Uterus (tissue), 4 donors: ENCODE results near the gene WDR86. TPM values are rescaled to one million over a fixed set of nuclear protein-coding genes. Genes with fewer than 3 reads are reported as not detected.

Source experiments
- DNase-seq, 2 donors: peaks; one replicate each; pipeline ENCODE4 v3.0.0-alpha.2; 2019 to 2020
- H3K27ac ChIP-seq, 2 donors: fragments of 200-600 bp; sonication (generic); 1 replicate in 1 of 2; 2 replicates in 1 of 2; pipeline ENCODE4 v1.5.1; 2016 to 2018
- H3K27me3 ChIP-seq, 2 donors: fragments of 200-600 bp; sonication (generic); one replicate each; pipeline ENCODE4 v1.5.1; 2018 to 2019; ENCODE audit warnings: control low read depth in 1 of 2
- H3K36me3 ChIP-seq, 2 donors: fragments of 200-600 bp; sonication (generic); one replicate each; pipeline ENCODE4 v1.5.1; 2019; ENCODE audit warnings: control low read depth in 1 of 2
- H3K4me1 ChIP-seq, 2 donors: fragments of 200-600 bp; sonication (generic); one replicate each; pipeline ENCODE4 v1.5.1; 2018 to 2019; ENCODE audit warnings: control low read depth in 1 of 2
- H3K4me3 ChIP-seq, 2 donors: fragments of 200-600 bp; sonication (generic); 1 replicate in 1 of 2; 2 replicates in 1 of 2; pipeline ENCODE4 v1.5.1; 2018 to 2019; ENCODE audit warnings: mild to moderate bottlenecking in 1 of 2
- H3K9me3 ChIP-seq, 2 donors: fragments of 200-600 bp; sonication (generic); one replicate each; pipeline ENCODE4 v1.5.1; 2019; ENCODE audit warnings: control low read depth in 1 of 2
- POLR2A ChIP-seq, 2 donors: fragments of 450-650 bp; IDR thresholded peaks; one replicate each; pipeline ENCODE4 v1.6.1; 2016; ENCODE audit warnings: antibody characterized with exemption in 2 of 2, mild to moderate bottlenecking in 1 of 2, moderate library complexity in 1 of 2
- intact Hi-C: fragments of 100-400 bp; cut with DNase I; formaldehyde crosslinking; loops from one replicate; pipeline ENCODE4 v1.15.1; 2023; ENCODE audit warnings: low total_unique reads
- total RNA-seq, 4 donors: library from RNA; depleted of rRNA in 3 of 4; stranded (reverse); fragments of >200 nt in 3 of 4; gene quantifications; one replicate each; pipeline versions ENCODE4 v1.1.0 to v1.2.4, GENCODE V29; 2014 to 2023
- TF ChIP-seq, protein P1 (sequence below), 4 experiments: fragments of 200-600 bp in 2 of 4; fragments of 450-650 bp in 2 of 4; sonication (generic) in 2 of 4; IDR thresholded peaks; one replicate each; pipeline ENCODE4 v1.5.1; 2016 to 2019; ENCODE audit warnings: antibody characterized with exemption in 4 of 4, mild to moderate bottlenecking in 2 of 4, moderate library complexity in 1 of 4
- donor health status: DM: yes; HTN: yes; CAD: no.

Gene WDR86
- total RNA-seq, 4 donors from 2014 or later = 3.2 to 100 (median 53.4) TPM

DNA sequence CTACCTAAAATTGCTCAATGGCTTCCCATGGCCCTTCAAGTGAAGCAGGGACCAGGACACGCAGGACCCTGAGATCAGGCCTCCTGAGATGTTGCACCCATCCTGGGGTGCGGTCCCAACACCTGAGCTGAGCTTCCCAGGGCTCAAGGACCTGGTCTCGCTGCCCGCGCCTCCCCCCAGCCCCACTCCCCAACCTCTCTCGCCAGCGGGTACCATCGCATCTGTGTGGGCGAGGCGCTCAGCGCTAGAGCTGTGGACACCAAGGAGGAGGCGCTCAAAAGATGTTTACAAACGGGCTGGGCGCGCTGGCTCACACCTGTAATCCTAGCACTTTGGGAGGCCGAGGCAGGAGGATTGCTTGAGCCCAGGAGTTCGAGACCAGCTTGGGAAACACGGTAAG lies 37.5 kb upstream of the WDR86 start:
- intact Hi-C loops = loop anchor here (5.0 kb wide), 1 partner anchor 80 kb away; no protein-coding TSS in a partner anchor
- no peaks in the 10 kb centered on the region for H3K36me3 ChIP-seq
- TF ChIP-seq, protein P1, sequence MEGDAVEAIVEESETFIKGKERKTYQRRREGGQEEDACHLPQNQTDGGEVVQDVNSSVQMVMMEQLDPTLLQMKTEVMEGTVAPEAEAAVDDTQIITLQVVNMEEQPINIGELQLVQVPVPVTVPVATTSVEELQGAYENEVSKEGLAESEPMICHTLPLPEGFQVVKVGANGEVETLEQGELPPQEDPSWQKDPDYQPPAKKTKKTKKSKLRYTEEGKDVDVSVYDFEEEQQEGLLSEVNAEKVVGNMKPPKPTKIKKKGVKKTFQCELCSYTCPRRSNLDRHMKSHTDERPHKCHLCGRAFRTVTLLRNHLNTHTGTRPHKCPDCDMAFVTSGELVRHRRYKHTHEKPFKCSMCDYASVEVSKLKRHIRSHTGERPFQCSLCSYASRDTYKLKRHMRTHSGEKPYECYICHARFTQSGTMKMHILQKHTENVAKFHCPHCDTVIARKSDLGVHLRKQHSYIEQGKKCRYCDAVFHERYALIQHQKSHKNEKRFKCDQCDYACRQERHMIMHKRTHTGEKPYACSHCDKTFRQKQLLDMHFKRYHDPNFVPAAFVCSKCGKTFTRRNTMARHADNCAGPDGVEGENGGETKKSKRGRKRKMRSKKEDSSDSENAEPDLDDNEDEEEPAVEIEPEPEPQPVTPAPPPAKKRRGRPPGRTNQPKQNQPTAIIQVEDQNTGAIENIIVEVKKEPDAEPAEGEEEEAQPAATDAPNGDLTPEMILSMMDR (IDR thresholded peaks at IDR 0.05) = no peak
- no peak for TF ChIP-seq POLR2A (IDR thresholded peaks at IDR 0.05)
- peak; percentile 18 to 19 for DNase-seq
- no peak overlapping the region for H3K4me3 ChIP-seq
- no peaks in the 10 kb centered on the region for H3K27me3 ChIP-seq
- no peaks in the 10 kb centered on the region for H3K4me1 ChIP-seq
- H3K9me3 ChIP-seq = no peaks in the 10 kb centered on the region
- no peak overlapping the region for H3K27ac ChIP-seq

DNA sequence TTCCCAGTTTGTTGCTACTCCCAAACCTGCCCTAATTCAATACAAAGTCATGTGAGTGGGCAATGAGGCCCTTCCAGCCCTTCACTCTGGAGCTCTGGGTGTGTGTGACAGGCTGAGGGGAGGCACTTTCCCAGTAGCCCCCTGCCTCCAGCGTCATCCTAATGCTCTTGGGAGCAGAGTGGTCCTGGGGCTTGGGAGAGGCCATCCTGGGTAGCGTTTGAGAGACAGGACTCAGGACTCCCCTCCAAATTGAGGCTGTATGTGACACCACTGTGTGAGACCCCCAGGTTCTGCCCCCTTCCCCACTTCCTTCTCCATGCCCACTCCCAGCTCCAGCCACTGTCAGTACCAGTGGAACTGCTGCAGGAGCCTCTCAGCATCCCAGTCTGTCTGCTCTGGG lies 36.6 kb upstream of the WDR86 start:
- DNase-seq = peak in 1 of 2 donors; percentile 11
- TF ChIP-seq POLR2A (IDR thresholded peaks at IDR 0.05) = no peak
- TF ChIP-seq, protein P1 (IDR thresholded peaks at IDR 0.05) = no peak
- intact Hi-C loops = loop anchor here (5.0 kb wide), 1 partner anchor 79 kb away; no protein-coding TSS in a partner anchor
- peaks cover 0 to 5% of the 10 kb centered on the region in 2 donors for H3K4me1 ChIP-seq
- no peaks in the 10 kb centered on the region for H3K27me3 ChIP-seq
- H3K36me3 ChIP-seq = no peaks in the 10 kb centered on the region
- no peak overlapping the region for H3K4me3 ChIP-seq
- H3K9me3 ChIP-seq = no peaks in the 10 kb centered on the region
- H3K27ac ChIP-seq = no peak overlapping the region

- Histone ChIP-seq H3K27ac (no peak overlapping the region), H3K27me3 (no peaks in the 10 kb centered on the region), H3K36me3 (no peaks in the 10 kb centered on the region), H3K4me3 (no peak overlapping the region), H3K9me3 (no peaks in the 10 kb centered on the region), H3K4me1 (peaks cover 11 to 16% of the 10 kb centered on the region in 2 donors)
- TF ChIP-seq, protein P1 (IDR thresholded peaks at IDR 0.05) = no peak
- TF ChIP-seq POLR2A (IDR thresholded peaks at IDR 0.05) = no peak
- intact Hi-C loops = loop anchor here (5.0 kb wide), 1 partner anchor 77 kb away; no protein-coding TSS in a partner anchor
- DNase-seq = no peak
These were observed 34.8 kb upstream of the WDR86 start for GRCh38 chr7:151444632-151445031.

DNA sequence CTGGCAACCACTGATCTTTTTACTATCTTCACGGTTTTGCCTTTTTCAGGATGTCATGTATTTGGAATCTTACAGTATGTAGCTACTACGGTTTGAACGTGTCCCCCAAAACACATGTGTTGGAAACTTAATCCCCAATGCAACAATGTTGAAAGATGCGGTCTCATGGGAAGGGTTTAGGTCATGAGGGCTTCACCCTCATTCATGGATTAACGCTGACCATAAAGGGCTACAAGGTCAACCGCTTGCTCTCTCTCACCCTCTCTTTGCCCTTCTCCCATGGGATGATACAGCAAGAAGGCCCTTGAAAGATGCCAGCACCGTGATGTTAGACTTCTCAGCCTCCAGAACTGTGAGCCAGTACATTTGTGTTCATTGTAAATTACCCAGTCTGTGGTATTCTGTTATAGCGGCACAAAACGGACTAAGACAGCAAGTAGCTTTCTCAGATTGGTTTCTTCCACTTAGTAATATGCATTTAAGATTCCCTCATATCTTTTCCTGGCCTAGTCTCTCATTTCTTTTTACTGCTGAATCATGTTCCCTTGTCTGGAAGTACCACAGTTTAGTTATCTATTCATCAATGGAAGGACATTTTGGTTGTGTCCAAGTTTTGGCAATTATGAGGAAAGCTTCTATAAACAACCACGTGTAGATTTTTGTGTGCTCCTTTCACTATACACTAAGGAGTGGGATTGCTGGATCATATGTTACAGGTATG lies 33.1 kb upstream of the WDR86 start:
- intact Hi-C loops = no loop called here
- no peak overlapping the region for H3K4me3 ChIP-seq
- H3K36me3 ChIP-seq = no peaks in the 10 kb centered on the region
- peaks cover 11 to 18% of the 10 kb centered on the region in 2 donors for H3K4me1 ChIP-seq
- TF ChIP-seq, protein P1 (IDR thresholded peaks at IDR 0.05) = no peak
- TF ChIP-seq POLR2A (IDR thresholded peaks at IDR 0.05) = no peak
- H3K27ac ChIP-seq = peak overlapping the region; percentile 91
- H3K9me3 ChIP-seq = no peaks in the 10 kb centered on the region
- DNase-seq = peak; percentile 17 to 25
- H3K27me3 ChIP-seq = no peaks in the 10 kb centered on the region

DNA sequence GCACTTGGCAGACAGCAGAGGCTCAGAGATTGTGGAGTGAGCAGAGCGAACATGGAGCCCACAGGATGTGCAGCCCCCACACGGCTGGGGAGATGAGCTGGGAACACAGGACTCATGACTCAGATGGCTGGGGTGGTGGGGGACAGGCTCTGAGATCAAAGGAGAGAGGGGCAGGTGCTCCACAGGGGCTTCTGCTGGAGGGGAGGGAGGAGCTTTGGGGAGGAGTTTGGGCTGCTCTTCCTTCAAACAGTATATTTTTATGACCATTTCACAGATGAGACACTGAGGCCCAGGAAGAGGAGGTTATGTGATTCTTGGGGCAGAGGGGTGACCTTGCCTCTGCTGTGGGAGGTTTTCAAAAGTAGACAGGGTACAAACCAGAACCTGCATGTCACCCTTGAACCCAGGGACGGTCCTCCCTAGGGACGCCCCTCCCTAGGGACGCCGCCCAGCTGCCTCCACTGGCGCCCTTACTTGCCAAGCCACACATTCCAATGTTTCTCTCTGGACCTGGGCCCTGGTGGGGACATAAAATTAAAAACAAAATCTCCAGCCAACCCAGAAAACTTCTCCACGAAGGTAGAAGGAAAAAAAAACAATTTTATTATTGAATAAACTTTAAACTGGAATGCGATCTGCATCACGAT lies 31.1 kb upstream of the WDR86 start:
- peak overlapping the region; percentile 91 for H3K27ac ChIP-seq
- peak; percentile 55 to 69 for DNase-seq
- H3K4me3 ChIP-seq = no peak overlapping the region
- peaks cover 11 to 18% of the 10 kb centered on the region in 2 donors for H3K4me1 ChIP-seq
- TF ChIP-seq, protein P1 (IDR thresholded peaks at IDR 0.05) = no peak
- TF ChIP-seq POLR2A (IDR thresholded peaks at IDR 0.05) = no peak
- no peaks in the 10 kb centered on the region for H3K27me3 ChIP-seq
- H3K36me3 ChIP-seq = no peaks in the 10 kb centered on the region
- no peaks in the 10 kb centered on the region for H3K9me3 ChIP-seq
- intact Hi-C loops = no loop called here
